ENCODE results near the gene PRPF4.
"Not testable (repeated sequence)": the region's sequence is repeated elsewhere in the genome, so short reads cannot be mapped to it uniquely, and the experiment has no call there.

The PRPF4 gene

DNA sequence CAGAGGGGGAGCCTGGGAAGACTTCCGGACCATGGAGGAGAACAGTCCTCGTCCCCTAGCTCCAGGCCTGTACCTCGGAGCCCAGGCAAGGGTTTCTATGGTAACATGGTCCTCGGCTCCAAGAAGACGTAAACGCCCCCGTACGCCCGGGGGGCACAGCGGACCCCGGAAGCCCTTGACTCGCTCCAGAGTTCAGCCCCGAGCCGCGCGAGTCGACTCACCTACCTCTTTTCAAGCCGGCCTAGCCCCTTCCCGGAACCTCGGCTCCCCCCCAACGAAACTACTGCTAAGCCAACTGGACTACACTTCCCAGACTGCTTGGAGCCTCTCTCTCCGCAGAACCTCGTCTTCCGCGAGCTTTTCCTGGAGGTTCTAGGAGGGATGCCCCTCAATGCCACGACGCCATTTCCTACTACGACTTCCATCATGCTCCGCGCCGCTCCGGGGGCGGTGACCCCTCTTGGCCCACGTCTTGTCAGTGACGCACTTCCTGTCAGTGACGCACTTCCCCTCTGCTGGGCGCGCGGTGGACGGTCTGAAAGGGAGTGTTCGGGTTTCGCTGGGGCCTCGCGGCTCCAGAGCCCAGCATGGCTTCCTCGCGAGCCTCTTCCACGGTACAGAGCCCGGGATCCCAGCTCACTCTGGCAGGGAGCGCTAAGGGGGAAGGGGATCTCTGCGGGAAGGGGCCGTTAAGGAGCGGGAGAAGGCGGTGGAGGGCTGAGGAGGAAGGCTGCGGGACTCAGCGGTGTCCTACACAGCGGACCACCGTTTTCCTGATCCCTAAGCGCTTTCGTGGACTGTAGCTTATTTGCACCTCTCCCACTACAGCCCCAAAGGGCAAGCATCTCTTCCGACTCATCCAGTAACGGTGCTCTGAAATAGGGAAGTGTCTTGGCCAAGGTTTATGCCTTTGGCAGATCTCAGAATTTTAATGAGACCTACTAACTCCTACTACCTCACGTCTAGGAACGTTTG lies at the start of gene PRPF4, which contains the start of gene CDC26:
TSS of gene PRPF4 (plus strand) at position 502 of the 975 bp plus-strand sequence. CDS start at position 588, 86 bp downstream.
TSS of gene CDC26 (minus strand) at position 416 of the 975 bp plus-strand sequence. CDS start 3,065 bp downstream, outside the sequence.
- DNase-seq (ENCODE audit: low spot score): peak; percentile 96
- FAIRE-seq: peak; percentile 73

DNA sequence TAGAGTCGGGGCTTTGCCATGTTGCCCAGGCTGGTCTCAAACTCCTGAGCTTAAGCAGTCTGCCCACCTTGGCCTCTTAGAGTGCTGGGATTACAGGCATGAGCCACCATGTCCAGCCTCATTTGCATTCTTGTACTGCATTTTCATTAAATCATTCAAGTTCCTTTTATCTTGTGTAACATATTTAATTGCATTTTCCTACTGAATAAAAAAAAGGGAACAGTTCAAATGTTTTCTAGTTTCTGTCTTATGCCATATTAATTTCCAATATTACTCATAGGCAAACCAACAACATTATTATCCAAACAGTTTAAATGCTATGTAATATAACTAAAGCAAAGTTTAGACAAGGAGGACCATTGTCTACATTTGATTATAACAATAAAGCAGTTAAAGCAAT lies 48.0 kb upstream of the PRPF4 start:
- DNase-seq (ENCODE audit: low spot score) (no peak), FAIRE-seq (no peak)

DNA sequence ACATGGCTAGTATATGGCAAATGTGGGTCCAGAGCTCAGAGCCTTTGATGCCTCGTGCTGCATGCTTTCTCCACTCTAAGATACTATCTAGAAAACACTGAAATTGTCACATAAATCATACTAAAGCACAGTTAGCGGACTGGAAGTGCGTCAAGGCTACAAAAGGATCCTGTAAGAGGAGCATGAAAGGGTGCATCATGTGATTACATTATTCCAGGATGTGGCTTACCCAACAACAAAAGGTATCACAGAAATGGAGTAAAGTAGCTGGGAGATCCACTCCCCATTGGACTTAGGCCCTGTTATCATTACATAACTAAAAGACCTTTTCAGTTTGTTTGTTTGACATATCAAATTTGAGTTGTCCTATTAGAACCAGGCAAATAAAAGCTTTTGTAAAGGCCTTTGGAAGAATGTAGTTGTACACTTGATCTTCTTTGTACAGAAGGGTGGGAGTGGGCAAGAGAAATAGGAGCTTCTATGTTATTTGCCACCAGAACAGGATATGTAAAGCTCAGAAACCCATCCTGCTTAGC lies 47.3 kb upstream of the PRPF4 start:
- DNase-seq (ENCODE audit: low spot score) (no peak), FAIRE-seq (no peak)

DNA sequence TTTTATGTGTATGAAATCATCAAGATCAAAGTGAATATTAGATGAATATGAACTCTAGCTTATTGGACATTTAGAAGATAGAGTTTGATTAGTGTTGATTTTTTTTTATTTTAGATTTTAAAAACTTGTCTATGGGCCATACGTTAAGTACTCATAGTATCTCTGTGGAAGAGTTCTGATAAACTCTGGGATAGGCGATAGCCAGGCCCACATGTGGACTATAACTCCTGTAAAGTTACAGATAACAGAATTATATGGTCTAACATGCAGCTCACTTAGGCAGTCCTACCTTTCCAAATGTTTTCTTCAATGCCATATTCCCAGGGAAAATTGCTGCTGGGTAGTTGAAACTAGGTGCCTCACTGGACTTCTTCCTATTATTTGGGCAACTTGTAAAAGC lies 43.8 kb upstream of the PRPF4 start:
- DNase-seq (ENCODE audit: low spot score) (no peak), FAIRE-seq (no peak)

DNA sequence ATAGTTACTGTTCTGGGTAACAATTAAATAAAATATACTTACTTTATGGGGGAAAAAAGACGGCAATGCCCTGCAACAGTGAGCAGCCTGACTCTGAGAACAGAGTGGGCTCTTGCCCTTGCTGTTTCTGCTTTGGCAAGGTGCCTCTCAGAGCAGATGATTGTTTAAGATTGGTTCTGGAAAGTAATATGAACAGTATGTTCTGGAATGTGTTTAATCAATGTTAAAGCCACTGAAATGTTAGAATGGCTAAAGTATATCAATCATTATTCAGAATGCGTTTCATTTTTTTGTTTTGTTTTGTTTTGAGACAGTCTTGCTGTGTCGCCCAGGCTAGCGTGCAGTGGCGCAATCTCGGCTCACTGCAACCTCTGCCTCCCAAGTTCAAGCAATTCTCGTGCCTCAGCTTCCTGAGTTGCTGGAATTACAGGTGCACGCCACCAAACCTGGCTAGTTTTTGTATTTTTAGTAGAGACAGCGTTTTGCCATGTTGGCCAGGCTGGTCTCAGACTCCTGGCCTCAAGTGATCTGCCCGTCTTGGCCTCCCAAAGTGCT lies 39.7 kb upstream of the PRPF4 start:
- FAIRE-seq; DNase-seq (ENCODE audit: low spot score): not testable (repeated sequence)

DNA sequence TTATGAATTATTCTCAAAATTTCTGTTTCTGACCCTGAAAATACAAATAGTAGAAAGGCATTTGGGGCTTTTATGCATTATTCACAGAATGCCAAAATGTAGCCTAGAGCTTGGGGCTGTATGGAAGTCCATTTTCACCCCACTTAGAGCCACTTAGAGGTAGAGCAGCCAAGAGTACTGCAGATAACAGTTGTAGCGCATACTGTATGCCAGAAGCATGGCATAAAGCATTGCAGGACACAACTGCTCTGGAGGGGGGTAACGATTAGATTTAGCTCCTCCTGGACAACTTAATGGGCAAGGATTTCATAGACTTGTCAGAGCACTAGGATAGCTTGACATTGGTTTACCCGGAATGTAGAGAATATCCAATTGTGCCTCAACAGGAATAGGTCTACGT lies 38.4 kb upstream of the PRPF4 start:
- FAIRE-seq (no peak), DNase-seq (ENCODE audit: low spot score) (no peak)

DNA sequence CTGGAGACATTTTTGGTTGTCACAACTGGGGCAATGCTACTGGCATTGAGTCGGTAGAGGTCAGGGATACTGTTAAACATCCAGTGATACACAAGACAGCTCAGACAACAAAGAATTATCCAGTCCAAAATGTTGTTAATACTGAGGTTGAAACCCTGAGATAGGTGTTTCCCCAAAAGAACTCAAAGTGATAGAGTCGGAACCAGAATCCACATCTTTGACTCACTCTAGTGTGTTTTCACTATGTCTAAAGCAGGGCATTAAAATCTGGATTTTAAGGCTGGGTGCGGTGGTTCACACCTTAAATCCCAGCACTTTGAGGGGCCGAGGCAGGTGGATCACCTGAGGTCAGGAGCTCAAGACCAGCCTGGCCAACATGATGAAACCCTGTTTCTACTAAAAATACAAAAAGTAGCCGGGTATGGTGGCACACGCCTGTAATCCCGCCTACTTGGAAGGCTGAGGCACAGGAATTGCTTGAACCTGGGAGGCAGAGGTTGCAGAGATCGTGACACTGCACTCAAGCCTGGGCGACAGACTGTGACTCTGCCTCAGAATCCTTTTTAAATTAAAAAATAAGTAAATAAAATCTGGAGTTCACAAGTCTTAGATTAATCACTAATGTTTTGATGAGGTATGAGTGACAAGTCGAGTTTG lies 37.1 kb upstream of the PRPF4 start:
- no peak for DNase-seq (ENCODE audit: low spot score)
- FAIRE-seq: no peak

DNA sequence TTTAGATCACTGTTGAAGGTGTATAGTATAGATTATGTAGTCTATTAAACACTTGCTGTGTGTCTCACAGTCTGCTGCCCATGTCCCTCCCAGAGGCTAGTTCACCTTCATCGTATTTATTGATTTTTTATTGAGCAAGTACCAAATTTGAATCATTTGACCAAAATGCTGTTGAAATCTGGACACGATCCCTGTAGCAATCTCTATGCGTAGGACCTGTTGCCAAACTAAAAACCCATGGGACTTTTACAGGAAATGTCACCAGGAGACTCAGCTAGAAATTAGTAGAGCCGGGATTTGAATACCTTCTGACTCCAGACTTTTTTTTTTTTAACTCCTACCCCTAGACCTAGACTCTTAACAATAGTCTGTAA lies 36.6 kb upstream of the PRPF4 start:
- FAIRE-seq (no peak), DNase-seq (ENCODE audit: low spot score) (no peak)

DNA sequence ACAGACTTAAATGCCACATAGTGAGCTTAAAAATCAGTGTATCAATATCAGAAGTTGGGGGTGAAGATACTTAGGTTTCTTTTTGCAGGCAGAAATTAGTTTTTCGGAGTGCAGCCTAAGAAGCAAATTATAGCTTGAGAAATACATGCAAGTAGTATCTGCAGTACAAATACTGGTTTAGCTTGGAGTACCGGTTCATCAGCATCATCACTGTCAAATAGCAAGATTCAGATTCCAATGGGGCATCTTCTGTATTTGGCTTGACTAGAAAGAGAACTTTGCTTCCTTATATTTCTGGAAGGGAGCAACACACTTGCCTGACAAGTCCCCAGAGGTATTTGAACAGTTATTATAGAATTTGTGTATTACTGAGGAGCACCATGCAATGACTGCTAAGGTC lies 34.3 kb upstream of the PRPF4 start:
- FAIRE-seq: no peak
- DNase-seq (ENCODE audit: low spot score): no peak

DNA sequence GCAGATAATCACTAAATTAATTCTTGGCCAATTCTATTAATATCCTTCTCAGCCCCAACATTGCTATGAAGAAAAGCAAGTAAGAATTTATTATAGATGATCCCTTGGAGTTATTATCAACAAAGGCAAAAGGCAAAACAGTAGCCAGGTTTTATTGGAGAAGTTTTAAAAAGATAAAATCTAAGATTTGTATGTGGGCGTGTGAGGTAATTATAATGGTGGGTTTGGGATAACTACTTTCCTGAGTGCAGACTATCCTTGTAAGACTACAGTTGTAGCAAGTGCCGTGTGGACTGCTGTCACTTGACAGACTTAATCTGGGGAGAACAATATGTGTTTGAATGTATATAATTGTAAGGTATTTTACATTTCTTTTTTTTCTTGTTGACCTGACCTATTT lies 30.9 kb upstream of the PRPF4 start:
- no peak for DNase-seq (ENCODE audit: low spot score)
- FAIRE-seq: no peak

DNA sequence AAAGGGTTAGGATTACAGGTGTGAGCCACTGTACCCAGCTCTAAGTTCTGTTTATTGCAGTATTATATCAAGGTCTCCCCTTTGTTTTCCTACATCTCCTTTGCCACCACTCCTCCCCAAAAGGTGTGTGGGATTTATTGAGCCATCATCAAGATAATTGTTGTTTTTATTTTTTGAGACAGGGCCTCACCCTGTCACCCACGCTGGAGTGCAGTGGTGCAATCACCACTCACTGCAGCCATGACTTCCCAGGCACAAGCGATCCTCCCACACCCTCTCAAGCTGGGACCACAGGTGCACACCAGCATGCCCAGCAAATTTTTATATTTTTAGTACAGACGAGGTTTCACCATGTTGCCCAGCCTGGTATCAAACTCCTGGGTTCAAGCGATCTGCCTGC lies 29.6 kb upstream of the PRPF4 start:
- DNase-seq (ENCODE audit: low spot score) (no peak), FAIRE-seq (no peak)

DNA sequence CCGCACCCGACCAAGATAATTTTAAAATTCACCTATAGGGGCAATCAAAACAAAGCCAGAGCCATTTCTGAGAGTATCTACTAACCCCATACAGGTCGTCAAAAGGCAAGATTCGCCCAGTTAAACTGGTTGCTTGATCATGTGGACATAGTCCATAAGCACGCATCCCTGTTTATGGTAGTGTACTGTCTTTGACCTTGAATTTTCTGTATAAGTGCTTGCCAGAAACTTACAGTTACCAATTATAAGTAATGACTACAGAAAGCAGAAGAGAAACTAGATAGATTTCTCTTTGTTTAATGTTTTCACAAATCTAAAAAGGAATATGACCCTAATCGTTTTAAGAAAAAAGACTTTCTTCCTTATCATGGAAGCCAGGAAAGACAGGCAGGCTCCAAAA lies 28.5 kb upstream of the PRPF4 start:
- FAIRE-seq (no peak), DNase-seq (ENCODE audit: low spot score) (no peak)

DNA sequence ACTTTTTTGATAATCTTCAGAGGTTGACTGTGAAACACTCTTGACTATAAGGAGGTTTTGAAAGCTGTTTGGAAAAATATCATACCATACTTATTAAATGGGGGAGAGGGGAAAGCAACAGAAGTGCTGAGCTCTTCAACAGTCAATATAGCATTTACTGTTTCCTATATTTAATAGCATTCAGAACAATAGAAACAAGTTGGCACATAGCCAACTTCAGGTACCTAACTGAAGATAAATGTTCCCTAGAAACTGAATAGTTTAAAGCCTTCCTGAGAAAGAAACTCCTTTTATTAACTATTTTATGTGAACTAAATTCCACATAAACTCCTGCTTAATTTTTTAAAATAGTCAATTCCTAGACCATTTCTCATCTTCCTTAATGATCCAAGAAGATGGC lies 27.8 kb upstream of the PRPF4 start:
- DNase-seq (ENCODE audit: low spot score): no peak
- no peak for FAIRE-seq

DNA sequence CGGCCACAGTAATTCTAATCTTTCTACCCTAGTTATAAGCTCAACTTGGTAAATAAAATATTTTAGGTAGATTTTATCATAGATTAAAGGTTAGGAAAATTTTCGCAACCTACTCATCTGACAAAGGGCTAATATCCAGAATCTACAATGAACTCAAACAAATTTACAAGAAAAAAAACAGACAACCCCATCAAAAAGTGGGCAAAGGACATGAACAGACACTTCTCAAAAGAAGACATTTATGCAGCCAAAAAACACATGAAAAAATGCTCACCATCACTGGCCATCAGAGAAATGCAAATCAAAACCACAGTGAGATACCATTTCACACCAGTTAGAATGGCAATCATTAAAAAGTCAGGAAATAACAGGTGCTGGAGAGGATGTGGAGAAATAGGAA lies 25.8 kb upstream of the PRPF4 start:
- not testable (repeated sequence) for FAIRE-seq; DNase-seq (ENCODE audit: low spot score)

DNA sequence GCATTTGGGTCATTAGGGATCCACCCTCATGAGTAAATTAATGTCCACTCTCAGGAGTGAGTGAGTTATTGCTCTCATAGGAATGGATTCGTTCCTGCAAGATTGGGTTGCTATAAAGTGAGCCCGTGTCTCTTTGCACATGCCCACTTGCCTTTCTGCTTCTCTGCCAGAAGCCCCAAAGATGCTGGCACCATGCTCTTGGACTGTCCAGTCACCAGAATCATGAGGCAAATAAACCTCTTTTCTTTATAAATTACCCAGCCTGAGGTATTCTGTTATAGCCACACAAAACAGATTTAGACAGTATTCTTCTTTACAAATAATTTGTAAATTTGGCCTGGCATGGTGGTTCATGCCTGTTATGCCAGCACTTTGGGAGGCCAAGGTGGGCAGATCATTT lies 24.7 kb upstream of the PRPF4 start:
- no peak for FAIRE-seq
- no peak for DNase-seq (ENCODE audit: low spot score)

DNA sequence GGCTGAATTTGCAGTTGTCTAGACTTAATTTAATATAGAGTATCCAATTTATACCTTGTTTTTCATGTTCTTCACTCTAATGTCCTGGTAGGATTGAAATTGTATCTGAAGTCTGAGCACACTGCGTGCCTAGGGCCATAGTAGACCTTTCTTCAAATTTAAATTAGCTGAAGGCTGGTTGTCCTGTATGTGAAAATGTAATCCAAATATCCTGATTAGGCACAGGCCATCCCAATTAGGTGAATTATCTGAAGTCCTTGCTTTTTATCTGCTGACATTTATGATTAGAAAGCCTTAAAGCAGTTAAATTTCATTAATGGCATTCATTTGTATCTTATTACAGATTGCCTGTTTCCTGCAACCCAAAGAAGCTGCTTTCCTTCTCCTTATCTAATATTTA lies 20.5 kb upstream of the PRPF4 start:
- FAIRE-seq: no peak
- DNase-seq (ENCODE audit: low spot score): no peak

DNA sequence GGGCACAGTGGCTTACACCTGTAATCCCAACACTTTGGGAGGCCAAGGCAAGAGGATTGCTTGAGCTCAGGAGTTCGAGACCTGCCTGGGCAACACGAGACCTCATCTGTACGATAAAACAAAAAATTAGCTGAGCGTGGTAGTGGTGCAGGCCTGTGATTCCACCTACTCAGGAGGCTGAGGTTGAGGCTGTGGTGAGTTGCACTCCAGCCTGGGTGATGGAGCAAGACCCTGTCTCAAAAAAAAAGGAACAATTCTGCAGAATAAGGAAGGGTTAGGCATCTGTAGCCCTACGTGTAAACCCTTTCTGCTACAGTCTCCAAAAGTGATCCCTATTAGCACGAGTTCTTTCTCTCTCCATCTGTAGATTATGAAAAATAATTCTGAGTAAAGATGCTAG lies 20.0 kb upstream of the PRPF4 start:
- DNase-seq (ENCODE audit: low spot score) (no peak), FAIRE-seq (no peak)

DNA sequence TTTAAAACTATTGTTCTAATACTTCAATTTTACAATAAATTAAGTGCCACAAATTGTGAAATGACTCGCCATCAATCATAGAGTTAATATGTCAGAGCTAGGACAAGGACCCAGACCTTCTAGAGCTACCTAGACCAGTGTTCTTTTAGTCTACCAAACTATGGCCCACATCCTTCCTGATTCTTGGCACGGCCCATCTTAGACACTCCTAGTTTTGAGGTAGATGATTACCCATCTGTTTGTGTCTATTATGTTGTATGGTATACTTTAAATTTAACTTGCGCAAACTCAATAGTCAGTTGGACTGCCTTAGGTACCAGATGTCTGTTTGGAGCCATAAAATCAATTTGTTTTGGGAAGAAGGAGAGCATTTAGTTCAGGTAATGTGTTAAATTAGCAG lies 17.6 kb upstream of the PRPF4 start:
- no peak for FAIRE-seq
- DNase-seq (ENCODE audit: low spot score): no peak

DNA sequence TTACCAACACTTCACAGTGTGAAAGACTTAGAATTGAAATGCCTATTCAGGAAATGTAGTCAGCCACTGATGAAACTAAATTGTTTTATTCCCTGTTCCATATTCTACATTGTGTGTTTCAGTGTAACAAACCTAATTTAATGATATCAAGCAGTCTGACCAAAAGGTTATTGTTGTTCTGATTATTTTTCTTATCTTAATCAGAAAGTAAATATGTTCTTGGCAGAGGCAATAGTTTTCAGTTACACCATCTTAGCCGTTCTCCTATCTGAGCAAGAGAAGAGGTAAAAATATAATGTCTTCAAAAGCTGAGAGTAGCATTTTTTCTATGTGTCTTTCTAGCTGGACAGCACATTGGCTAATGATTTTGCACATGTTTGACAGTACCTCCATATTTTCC lies 17.2 kb upstream of the PRPF4 start:
- DNase-seq (ENCODE audit: low spot score) (no peak), FAIRE-seq (no peak)

DNA sequence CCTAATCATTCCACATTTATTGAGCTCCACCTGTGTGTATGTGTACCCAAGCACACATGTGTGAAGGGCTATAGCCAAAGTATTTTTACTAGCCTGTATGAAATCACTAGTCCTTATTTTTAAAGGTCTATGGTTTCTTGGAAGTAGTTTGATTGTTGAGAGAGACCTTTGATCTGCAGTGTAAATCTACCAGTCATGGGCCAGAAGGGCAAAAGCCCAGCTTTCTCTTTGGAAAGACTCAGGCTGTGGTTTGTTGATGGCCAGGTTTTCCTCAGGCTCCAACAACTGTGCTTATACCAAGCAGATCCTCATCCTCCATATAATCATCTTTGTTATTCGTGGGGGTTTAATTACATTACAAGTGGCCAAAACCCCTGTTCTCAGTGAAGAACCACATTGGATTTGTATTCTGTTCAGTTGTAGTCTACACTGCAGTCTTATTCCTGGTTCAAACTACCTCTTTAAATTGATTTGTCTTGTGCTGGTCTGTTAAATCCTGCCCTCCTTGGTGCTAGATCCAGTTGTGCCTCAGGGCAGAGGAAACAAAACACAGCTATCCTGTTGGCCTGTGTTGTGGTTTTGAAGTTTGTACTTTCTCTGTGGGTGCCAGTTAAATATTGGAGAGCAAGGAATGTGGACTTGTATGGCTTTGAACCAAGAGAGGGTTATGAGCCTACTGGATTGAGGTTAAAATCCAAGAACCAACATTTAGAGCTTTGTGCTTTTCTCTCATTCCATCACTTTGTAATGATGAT lies 13.4 kb upstream of the PRPF4 start:
- DNase-seq (ENCODE audit: low spot score) (no peak), FAIRE-seq (no peak)

DNA sequence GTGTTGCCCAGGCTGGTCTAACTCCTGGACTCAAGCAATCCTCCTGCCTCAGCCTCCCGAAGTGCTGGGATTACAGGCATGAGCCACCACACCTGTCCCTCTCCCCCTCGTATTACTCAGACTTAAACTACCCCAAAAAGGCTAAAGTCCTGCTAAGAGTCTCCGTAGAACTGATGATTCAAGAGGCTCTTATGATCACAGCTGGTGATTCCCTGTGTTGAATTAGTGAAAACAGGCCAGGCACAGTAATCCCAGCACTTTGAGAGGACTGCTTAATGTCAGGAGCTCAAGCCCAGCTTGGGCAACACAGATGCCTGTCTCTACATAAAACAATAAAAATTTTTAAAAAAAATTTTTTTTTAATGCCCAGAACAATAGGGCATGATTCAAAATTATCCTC lies 9.3 kb upstream of the PRPF4 start:
- DNase-seq (ENCODE audit: low spot score) (no peak), FAIRE-seq (no peak)
